IMR-90 (cell line): Measurements from ENCODE around the gene EXOC2. TPM values are rescaled to one million over a fixed set of nuclear protein-coding genes. Genes with fewer than 3 reads are reported as not detected.

Experiments
- ATAC-seq: fragments of 200-7000 bp; cut with Tn5 transposase; 2 replicates; pipeline ENCODE4 v1.9.1; 2020; ENCODE audit warnings: low read depth, mild to moderate bottlenecking, moderate library complexity
- BruUV-seq: library from RNA; stranded (reverse); fragments of 400-500 nt; replicated peaks from 2 replicates; lab custom pipeline; 2021; lab: Mats Ljungman, UMichigan
- CTCF ChIA-PET: fragments of 300-600 bp; formaldehyde crosslinking; extraction: SDS; loops from one replicate; lab custom pipeline; 2021; ENCODE audit warnings: antibody characterized with exemption; lab: Yijun Ruan, JAX
- POLR2A ChIA-PET: fragments of 300-600 bp; sonication (Branson Sonifier 250); formaldehyde crosslinking; loops from one replicate; lab custom pipeline; 2022; ENCODE audit warnings: antibody characterized with exemption; ENCODE audit not compliant: unreplicated experiment; lab: Charles Lee
- DNase-seq: peaks from one replicate; pipeline ENCODE4 v3.0.0; 2013
- H2AFZ ChIP-seq: replicated peaks from 2 replicates; pipeline ENCODE3; 2013; ENCODE audit warnings: low read length, mild to moderate bottlenecking; ENCODE audit not compliant: poor library complexity
- H2AK5ac ChIP-seq: 2 replicates; pipeline ENCODE4 v1.6.1; 2013; ENCODE audit warnings: low read depth, low read length, inconsistent platforms
- H2AK9ac ChIP-seq: replicated peaks from 2 replicates; pipeline ENCODE3; 2013; ENCODE audit warnings: mild to moderate bottlenecking, low read depth, low read length, moderate library complexity; ENCODE audit not compliant: poor library complexity
- H2BK120ac ChIP-seq: 2 replicates; pipeline ENCODE4 v1.6.1; 2013; ENCODE audit warnings: low read depth, low read length, inconsistent platforms
- H2BK15ac ChIP-seq: 3 replicates; pipeline ENCODE4 v1.6.1; 2013; ENCODE audit warnings: low read depth, low read length, inconsistent platforms
- H2BK20ac ChIP-seq: 2 replicates; pipeline ENCODE4 v1.6.1; 2013; ENCODE audit warnings: low read depth, mild to moderate bottlenecking, inconsistent platforms, low read length, moderate library complexity
- H2BK5ac ChIP-seq: 2 replicates; pipeline ENCODE4 v1.6.1; 2013; ENCODE audit warnings: mild to moderate bottlenecking, low read depth, low read length, inconsistent platforms; ENCODE audit not compliant: poor library complexity, severe bottlenecking
- H3K14ac ChIP-seq: replicated peaks from 2 replicates; pipeline ENCODE4 v1.6.1; 2013; ENCODE audit warnings: low read depth, low read length, inconsistent platforms
- H3K18ac ChIP-seq: 2 replicates; pipeline ENCODE4 v1.6.1; 2013; ENCODE audit warnings: low read depth, low read length, control low read depth
- H3K23ac ChIP-seq: 2 replicates; pipeline ENCODE4 v1.6.1; 2013; ENCODE audit warnings: low read depth, low read length, inconsistent platforms
- H3K27ac ChIP-seq: 2 replicates; pipeline ENCODE4 v1.5.1; 2013; ENCODE audit warnings: mild to moderate bottlenecking, control low read depth, low read length; ENCODE audit not compliant: insufficient read depth
- H3K27me3 ChIP-seq: 2 replicates; pipeline ENCODE4 v1.6.1; 2013; ENCODE audit warnings: low read length; ENCODE audit not compliant: control insufficient read depth, insufficient read depth
- H3K36me3 ChIP-seq: 2 replicates; pipeline ENCODE4 v1.6.1; 2013; ENCODE audit warnings: low read length, mixed read lengths; ENCODE audit not compliant: control insufficient read depth, insufficient read depth
- H3K4ac ChIP-seq: 2 replicates; pipeline ENCODE4 v1.6.1; 2013; ENCODE audit warnings: low read depth, low read length, inconsistent platforms
- H3K4me1 ChIP-seq: 2 replicates; pipeline ENCODE4 v1.6.1; 2013; ENCODE audit warnings: low read length, mixed read lengths; ENCODE audit not compliant: control insufficient read depth, insufficient read depth
- H3K4me2 ChIP-seq: 2 replicates; pipeline ENCODE4 v1.6.1; 2013; ENCODE audit warnings: low read depth, mild to moderate bottlenecking, control low read depth, low read length, moderate library complexity
- H3K4me3 ChIP-seq: 2 replicates; pipeline ENCODE4 v1.5.1; 2013; ENCODE audit warnings: low read depth, mild to moderate bottlenecking, control low read depth, low read length, moderate library complexity; ENCODE audit not compliant: insufficient read depth
- H3K56ac ChIP-seq: 2 replicates; pipeline ENCODE4 v1.6.1; 2013; ENCODE audit warnings: low read length, inconsistent platforms; ENCODE audit not compliant: insufficient read depth; ENCODE audit errors: extremely low read depth
- H3K79me1 ChIP-seq, 2 experiments: 2 replicates each; pipeline ENCODE4 v1.6.1; 2013; ENCODE audit warnings: low read length in 2 of 2, inconsistent platforms in 1 of 2, low read depth in 1 of 2
- H3K9ac ChIP-seq: 2 replicates; pipeline ENCODE4 v1.6.1; 2013; ENCODE audit warnings: low read depth, low read length, control low read depth
- H3K9me1 ChIP-seq: 2 replicates; pipeline ENCODE4 v1.6.1; 2013; ENCODE audit warnings: low read length, inconsistent platforms; ENCODE audit not compliant: insufficient read depth
- H3K9me3 ChIP-seq: 2 replicates; pipeline ENCODE4 v1.6.1; 2013; ENCODE audit warnings: low read length; ENCODE audit not compliant: control insufficient read depth, insufficient read depth
- H4K20me1 ChIP-seq: 2 replicates; pipeline ENCODE4 v1.6.1; 2013; ENCODE audit warnings: low read length, inconsistent platforms; ENCODE audit not compliant: insufficient read depth
- H4K5ac ChIP-seq: 2 replicates; pipeline ENCODE4 v1.6.1; 2013; ENCODE audit warnings: mild to moderate bottlenecking, low read depth, low read length, control low read depth
- H4K8ac ChIP-seq, 2 experiments: 2 replicates each; pipeline ENCODE4 v1.6.1; 2013; ENCODE audit warnings: low read depth in 2 of 2, low read length in 2 of 2, control low read depth in 1 of 2, inconsistent platforms in 1 of 2
- H4K91ac ChIP-seq: 2 replicates; pipeline ENCODE4 v1.6.1; 2013; ENCODE audit warnings: low read depth, low read length, inconsistent platforms; ENCODE audit not compliant: insufficient read depth
- CEBPB ChIP-seq: IDR thresholded peaks from 2 replicates; pipeline ENCODE4 v1.6.1; 2012; ENCODE audit warnings: low read depth, low read length, improper control_type of control experiment
- CTCF ChIP-seq: conservative IDR thresholded peaks from 2 replicates; pipeline ENCODE4 v1.5.1; 2012; ENCODE audit warnings: mild to moderate bottlenecking, low read depth, low read length, improper control_type of control experiment
- ELK1 ChIP-seq: fragments of 150-350 bp; IDR thresholded peaks from 2 replicates; pipeline ENCODE4 v1.6.1; 2016; ENCODE audit warnings: low read depth, mild to moderate bottlenecking, low read length, moderate library complexity, borderline replicate concordance
- FOS ChIP-seq: fragments of 150-350 bp; IDR thresholded peaks from 2 replicates; pipeline ENCODE4 v1.6.1; 2016; ENCODE audit warnings: low read depth, low read length
- MAZ ChIP-seq: IDR thresholded peaks from 2 replicates; pipeline ENCODE4 v1.6.1; 2012; ENCODE audit warnings: low read depth, mild to moderate bottlenecking, low read length, improper control_type of control experiment, moderate library complexity, borderline replicate concordance
- MXI1 ChIP-seq: IDR thresholded peaks from 2 replicates; pipeline ENCODE4 v1.6.1; 2012; ENCODE audit warnings: low read depth, mild to moderate bottlenecking, low read length, moderate library complexity, borderline replicate concordance
- NFE2L2 ChIP-seq: fragments of 150-350 bp; IDR thresholded peaks from 2 replicates; pipeline ENCODE4 v1.6.1; 2016; ENCODE audit warnings: low read depth, mild to moderate bottlenecking, low read length
- RAD21 ChIP-seq: IDR thresholded peaks from 2 replicates; pipeline ENCODE4 v1.6.1; 2012; ENCODE audit warnings: low read length, improper control_type of control experiment
- RCOR1 ChIP-seq: IDR thresholded peaks from 2 replicates; pipeline ENCODE4 v1.6.1; 2012; ENCODE audit warnings: mild to moderate bottlenecking, low read length, improper control_type of control experiment; ENCODE audit not compliant: insufficient replicate concordance
- RFX5 ChIP-seq: IDR thresholded peaks from 2 replicates; pipeline ENCODE4 v1.8.0; 2012; ENCODE audit warnings: low read depth, mild to moderate bottlenecking, low read length, moderate library complexity
- SMC3 ChIP-seq: fragments of 150-350 bp; IDR thresholded peaks from 2 replicates; pipeline ENCODE4 v1.6.1; 2016; ENCODE audit warnings: low read depth, mild to moderate bottlenecking, antibody characterized with exemption, low read length, moderate library complexity
- USF2 ChIP-seq: fragments of 150-350 bp; IDR thresholded peaks from 2 replicates; pipeline ENCODE4 v1.6.1; 2017; ENCODE audit warnings: mild to moderate bottlenecking, antibody characterized with exemption, low read length, low read depth
- WGBS, 2 experiments: methylation state at CpG; one replicate each; pipeline versions ENCODE4 v1.1.5 to v1.1.7; 2013; ENCODE audit warnings: missing lambda C conversion rate in 2 of 2; ENCODE audit not compliant: insufficient read length in 1 of 2; ENCODE audit errors: extremely low coverage in 2 of 2; 5-methylcytosine and 5-hydroxymethylcytosine counted together
- dilution Hi-C: fragments of 300-500 bp; cut with HindIII; formaldehyde crosslinking; loops from one replicate; pipeline ENCODE4 v1.14.3; 2018; ENCODE audit warnings: low sequenced_read_pairs; ENCODE audit not compliant: unreplicated experiment
- in situ Hi-C: fragments of 300-500 bp; cut with MboI; formaldehyde crosslinking; loops from 3 replicates; pipeline ENCODE4 v1.14.3; 2019; ENCODE audit warnings: low sequenced_read_pairs, inconsistent platforms, mixed read lengths
- intact Hi-C: fragments of 100-400 bp; cut with micrococcal nuclease; formaldehyde crosslinking; loops from 2 replicates; pipeline ENCODE4 v1.10.0; 2022
- polyA plus RNA-seq, 3 experiments: library from polyadenylated mRNA; depleted of rRNA; stranded (reverse); fragments of >200 nt; gene quantifications; 2 replicates each; pipeline ENCODE4 v1.2.3, GENCODE V29; 2012; ENCODE audit warnings: low replicate concordance in 1 of 3
- total RNA-seq: library from RNA; depleted of rRNA; stranded (reverse); fragments of >200 nt; gene quantifications from 2 replicates; pipeline ENCODE4 v1.2.3, GENCODE V29; 2012

Gene EXOC2
- total and polyA plus RNA-seq, 2 of the 4 experiments (the other 2 are of a cell fraction): 13.1 to 37.3 TPM

GRCh38 chr6:492178-492577, 200.8 kb downstream of the EXOC2 start:
- no peak overlapping the region for H4K5ac ChIP-seq
- DNase-seq (no peak), ATAC-seq (no peak)
- no peak overlapping the region for H3K14ac ChIP-seq
- intact Hi-C loops: no loop called here
- dilution Hi-C loops: no loop called here
- peaks cover 14% of the 10 kb centered on the region for H3K36me3 ChIP-seq
- no peaks in the 10 kb centered on the region for H3K4me1 ChIP-seq
- no peak overlapping the region for H2AFZ ChIP-seq
- H2BK5ac ChIP-seq: no peak overlapping the region
- no peak overlapping the region for H2BK120ac ChIP-seq
- no peak overlapping the region for H2BK15ac ChIP-seq
- H3K27me3 ChIP-seq: no peaks in the 10 kb centered on the region
- H3K9ac ChIP-seq: no peak overlapping the region
- no CpG with 5 or more reads among the region's 5 CpGs for WGBS, 2 experiments
- no peak overlapping the region for H4K91ac ChIP-seq
- no peak overlapping the region for H3K4me2 ChIP-seq
- no peak overlapping the region for H3K4ac ChIP-seq
- TF ChIP-seq FOS (no peak), CTCF (no peak), SMC3 (no peak), USF2 (no peak), ELK1 (no peak), MXI1 (no peak), CEBPB (no peak), NFE2L2 (no peak), RAD21 (no peak), MAZ (no peak), RCOR1 (no peak), RFX5 (no peak)
- H2AK9ac ChIP-seq: no peak overlapping the region
- no TSS peak for BruUV-seq
- H4K8ac ChIP-seq: no peak overlapping the region
- in situ Hi-C loops: no loop called here
- H3K79me1 ChIP-seq: no peaks in the 10 kb centered on the region
- H3K9me3 ChIP-seq: no peaks in the 10 kb centered on the region
- no peak overlapping the region for H3K18ac ChIP-seq
- H3K56ac ChIP-seq: no peak overlapping the region
- H3K4me3 ChIP-seq: no peak overlapping the region
- POLR2A ChIA-PET: no interaction called here
- no peak overlapping the region for H3K23ac ChIP-seq
- no peak overlapping the region for H2AK5ac ChIP-seq
- H2BK20ac ChIP-seq: no peak overlapping the region
- CTCF ChIA-PET: no interaction called here
- H3K27ac ChIP-seq: no peak overlapping the region
- peaks cover 4% of the 10 kb centered on the region for H3K9me1 ChIP-seq
- H4K20me1 ChIP-seq: no peaks in the 10 kb centered on the region
